A549 (cell line): ENCODE measurements around the gene KNOP1. TPM values are rescaled to one million over a fixed set of nuclear protein-coding genes. Genes with fewer than 3 reads are reported as not detected.
A peak's percentile ranks its signal among the peaks of the same experiment; 100 is the strongest.

Source experiments
- ATAC-seq, 2 experiments: fragments of 200-7000 bp in 1 of 2; fragments of >200 bp in 1 of 2; cut with Nextera tagmentation in 1 of 2; cut with Tn5 transposase in 1 of 2; 3 replicates each; pipeline versions ENCODE4 v1.8.0 to v1.9.1; 2018 to 2020; ENCODE audit warnings: mild to moderate bottlenecking in 1 of 2, moderate library complexity in 1 of 2
- CTCF ChIA-PET: fragments of 300-600 bp; sonication (Branson Sonifier 250); formaldehyde crosslinking; extraction: SDS; loops from one replicate; lab custom pipeline; 2021; ENCODE audit warnings: antibody characterized with exemption, inconsistent platforms; lab: Yijun Ruan, JAX
- POLR2A ChIA-PET: fragments of 350-600 bp; formaldehyde crosslinking; extraction: SDS; loops from one replicate; lab custom pipeline; 2021; ENCODE audit warnings: antibody characterized with exemption, inconsistent platforms; lab: Yijun Ruan, JAX
- DNase-seq, 2 experiments: peaks; one replicate each; pipeline versions ENCODE4 v3.0.0 to v3.0.0-alpha.2; 2011 to 2016; ENCODE audit warnings: low read depth in 1 of 2, low spot score in 1 of 2
- FAIRE-seq: peaks from 2 replicates; lab custom pipeline; 2011; peaks lifted over from hg19 to GRCh38; lab: Jason Lieb, UNC
- H3K27ac ChIP-seq, 2 experiments: fragments of >200 bp; sonication (Bioruptor Twin); formaldehyde crosslinking; 3 replicates each; pipeline ENCODE4 v1.5.1; 2016 to 2017
- H3K4me1 ChIP-seq: fragments of >200 bp; sonication (Bioruptor Twin); formaldehyde crosslinking; 3 replicates; pipeline ENCODE4 v1.6.1; 2016
- H3K4me2 ChIP-seq: fragments of >200 bp; sonication (Bioruptor Twin); formaldehyde crosslinking; 3 replicates; pipeline ENCODE4 v1.6.1; 2016
- H3K4me3 ChIP-seq: fragments of >200 bp; sonication (Bioruptor Twin); formaldehyde crosslinking; 3 replicates; pipeline ENCODE4 v1.5.1; 2016
- H3K9me3 ChIP-seq: fragments of >200 bp; sonication (Bioruptor Twin); formaldehyde crosslinking; 3 replicates; pipeline ENCODE4 v1.6.1; 2016
- BHLHE40 ChIP-seq: IDR thresholded peaks from 2 replicates; pipeline ENCODE4 v1.6.1; 2012; ENCODE audit warnings: low read depth, low read length, inconsistent platforms
- CBX8 ChIP-seq: fragments of 200-600 bp; sonication (generic); IDR thresholded peaks from 2 replicates; pipeline ENCODE4 v1.6.1; 2016
- CEBPB ChIP-seq, 2 experiments: fragments of >200 bp in 1 of 2; sonication (Bioruptor Twin) in 1 of 2; formaldehyde crosslinking in 1 of 2; IDR thresholded peaks; 2 replicates each; pipeline ENCODE4 v1.6.1; 2012 to 2016
- CHD4 ChIP-seq: fragments of 200-600 bp; sonication (generic); IDR thresholded peaks from 2 replicates; pipeline ENCODE4 v1.6.1; 2016; ENCODE audit warnings: antibody characterized with exemption, mild to moderate bottlenecking, borderline replicate concordance
- EHF ChIP-seq: fragments of 250-450 bp; sonication (Bioruptor Pico); IDR thresholded peaks from 2 replicates; pipeline ENCODE4 v1.5.0; 2020; ENCODE audit warnings: mild to moderate bottlenecking
- EHMT2 ChIP-seq: fragments of 200-600 bp; sonication (generic); IDR thresholded peaks from 2 replicates; pipeline ENCODE4 v1.6.1; 2016; ENCODE audit warnings: antibody characterized with exemption, low read depth, mild to moderate bottlenecking, moderate library complexity
- EP300 ChIP-seq, 2 experiments: fragments of >200 bp; sonication (Bioruptor Twin); formaldehyde crosslinking; IDR thresholded peaks; 2 replicates in 1 of 2; 3 replicates in 1 of 2; pipeline ENCODE4 v1.6.1; 2016 to 2017
- FOSB ChIP-seq: fragments of 250-450 bp; sonication (Bioruptor Pico); IDR thresholded peaks from 2 replicates; pipeline ENCODE4 v1.5.0; 2020; ENCODE audit warnings: mild to moderate bottlenecking, moderate library complexity
- FOSL2 ChIP-seq, 2 experiments: fragments of 450-650 bp in 1 of 2; fragments of >200 bp in 1 of 2; sonication (Bioruptor Twin) in 1 of 2; formaldehyde crosslinking; IDR thresholded peaks; 2 replicates each; pipeline versions ENCODE4 v1.5.0 to v1.6.1; 2016 to 2020; ENCODE audit warnings: mild to moderate bottlenecking in 1 of 2, moderate library complexity in 1 of 2
- HDAC2 ChIP-seq: fragments of 200-600 bp; sonication (generic); IDR thresholded peaks from 2 replicates; pipeline ENCODE4 v1.6.1; 2016
- HEYL ChIP-seq: fragments of 250-450 bp; sonication (Bioruptor Pico); IDR thresholded peaks from 2 replicates; pipeline ENCODE4 v1.8.0; 2021; ENCODE audit warnings: mild to moderate bottlenecking, moderate library complexity
- HOXA7 ChIP-seq: fragments of 250-450 bp; sonication (Bioruptor Pico); IDR thresholded peaks from 2 replicates; pipeline ENCODE4 v1.5.0; 2020; ENCODE audit warnings: mild to moderate bottlenecking, moderate library complexity
- HOXB13 ChIP-seq: fragments of 250-450 bp; sonication (Bioruptor Pico); IDR thresholded peaks from 2 replicates; pipeline ENCODE4 v1.5.0; 2020; ENCODE audit warnings: low read depth, mild to moderate bottlenecking, moderate library complexity
- JUN ChIP-seq, 2 experiments: fragments of >200 bp; sonication (Bioruptor Twin); formaldehyde crosslinking; IDR thresholded peaks; 2 replicates in 1 of 2; 3 replicates in 1 of 2; pipeline ENCODE4 v1.6.1; 2016 to 2017
- JUNB ChIP-seq: fragments of >200 bp; sonication (Bioruptor Twin); formaldehyde crosslinking; IDR thresholded peaks from 2 replicates; pipeline ENCODE4 v1.6.1; 2016
- KDM5A ChIP-seq: fragments of 200-600 bp; sonication (generic); IDR thresholded peaks from 2 replicates; pipeline ENCODE4 v1.6.1; 2016; ENCODE audit warnings: antibody characterized with exemption, mild to moderate bottlenecking
- MAFK ChIP-seq: fragments of 450-650 bp; IDR thresholded peaks from 2 replicates; pipeline ENCODE4 v1.6.1; 2014; ENCODE audit not compliant: partially characterized antibody
- MAZ ChIP-seq: fragments of 150-350 bp; IDR thresholded peaks from 2 replicates; pipeline ENCODE4 v1.6.1; 2014; ENCODE audit warnings: antibody characterized with exemption, low read depth, low read length, borderline replicate concordance
- NFE2L2 ChIP-seq: fragments of 150-350 bp; conservative IDR thresholded peaks from 2 replicates; pipeline ENCODE4 v1.6.1; 2014; ENCODE audit warnings: low read length
- PHF8 ChIP-seq: fragments of 200-600 bp; sonication (generic); IDR thresholded peaks from 2 replicates; pipeline ENCODE4 v1.6.1; 2016; ENCODE audit warnings: low read depth, mild to moderate bottlenecking, antibody characterized with exemption, moderate library complexity, borderline replicate concordance
- RARB ChIP-seq: fragments of 250-450 bp; sonication (Bioruptor Pico); IDR thresholded peaks from 2 replicates; pipeline ENCODE4 v1.8.0; 2021; ENCODE audit warnings: mild to moderate bottlenecking, moderate library complexity
- RNF2 ChIP-seq: fragments of 200-600 bp; sonication (generic); IDR thresholded peaks from 2 replicates; pipeline ENCODE4 v1.6.1; 2016; ENCODE audit warnings: low read depth, mild to moderate bottlenecking, antibody characterized with exemption, moderate library complexity, borderline replicate concordance
- SREBF2 ChIP-seq: fragments of 450-650 bp; IDR thresholded peaks from 2 replicates; pipeline ENCODE4 v1.6.1; 2014; ENCODE audit warnings: mild to moderate bottlenecking, moderate library complexity
- TP53 ChIP-seq: fragments of 250-450 bp; sonication (Bioruptor Pico); IDR thresholded peaks from 2 replicates; pipeline ENCODE4 v1.5.0; 2021; ENCODE audit warnings: mild to moderate bottlenecking, moderate library complexity
- ZC3H11A ChIP-seq: fragments of 450-650 bp; IDR thresholded peaks from 2 replicates; pipeline ENCODE4 v1.6.1; 2014; ENCODE audit warnings: antibody characterized with exemption, mild to moderate bottlenecking
- WGBS: methylation state at CpG from one replicate; pipeline ENCODE4 v1.1.6; 2017; ENCODE audit errors: missing lambda C conversion rate; 5-methylcytosine and 5-hydroxymethylcytosine counted together
- polyA plus RNA-seq, 4 experiments: library from polyadenylated mRNA; depleted of rRNA in 3 of 4; stranded (reverse); fragments of >200 nt; fragmentation: RNase III in 1 of 4; extraction: RNeasy Plus Mini Kit Qiagen cat#74134 plus additional on column Dnase treatment in 1 of 4; gene quantifications; 2 replicates in 3 of 4; 3 replicates in 1 of 4; pipeline ENCODE4 v1.2.3, GENCODE V29; 2011 to 2017
- TF ChIP-seq, protein P1 (sequence below): fragments of >200 bp; sonication (Bioruptor Twin); formaldehyde crosslinking; IDR thresholded peaks from 3 replicates; pipeline ENCODE4 v1.5.1; 2016
- TF ChIP-seq, protein P2 (sequence below): fragments of 150-350 bp; IDR thresholded peaks from 2 replicates; pipeline ENCODE4 v1.6.1; 2014; ENCODE audit warnings: low read depth, mild to moderate bottlenecking, low read length
- TF ChIP-seq, protein P3 (sequence below): IDR thresholded peaks from 2 replicates; pipeline ENCODE4 v1.6.1; 2012
- TF ChIP-seq, protein P4 (sequence below): fragments of 450-650 bp; IDR thresholded peaks from 2 replicates; pipeline ENCODE4 v1.6.1; 2014; ENCODE audit warnings: antibody characterized with exemption
- TF ChIP-seq, protein P5 (sequence below): IDR thresholded peaks from 2 replicates; pipeline ENCODE4 v1.6.1; 2012; ENCODE audit warnings: low read depth, borderline replicate concordance

Gene KNOP1
- polyA plus RNA-seq, 2 of the 4 experiments (the other 2 are of a cell fraction), result 38.2 to 44.8 TPM

DNA sequence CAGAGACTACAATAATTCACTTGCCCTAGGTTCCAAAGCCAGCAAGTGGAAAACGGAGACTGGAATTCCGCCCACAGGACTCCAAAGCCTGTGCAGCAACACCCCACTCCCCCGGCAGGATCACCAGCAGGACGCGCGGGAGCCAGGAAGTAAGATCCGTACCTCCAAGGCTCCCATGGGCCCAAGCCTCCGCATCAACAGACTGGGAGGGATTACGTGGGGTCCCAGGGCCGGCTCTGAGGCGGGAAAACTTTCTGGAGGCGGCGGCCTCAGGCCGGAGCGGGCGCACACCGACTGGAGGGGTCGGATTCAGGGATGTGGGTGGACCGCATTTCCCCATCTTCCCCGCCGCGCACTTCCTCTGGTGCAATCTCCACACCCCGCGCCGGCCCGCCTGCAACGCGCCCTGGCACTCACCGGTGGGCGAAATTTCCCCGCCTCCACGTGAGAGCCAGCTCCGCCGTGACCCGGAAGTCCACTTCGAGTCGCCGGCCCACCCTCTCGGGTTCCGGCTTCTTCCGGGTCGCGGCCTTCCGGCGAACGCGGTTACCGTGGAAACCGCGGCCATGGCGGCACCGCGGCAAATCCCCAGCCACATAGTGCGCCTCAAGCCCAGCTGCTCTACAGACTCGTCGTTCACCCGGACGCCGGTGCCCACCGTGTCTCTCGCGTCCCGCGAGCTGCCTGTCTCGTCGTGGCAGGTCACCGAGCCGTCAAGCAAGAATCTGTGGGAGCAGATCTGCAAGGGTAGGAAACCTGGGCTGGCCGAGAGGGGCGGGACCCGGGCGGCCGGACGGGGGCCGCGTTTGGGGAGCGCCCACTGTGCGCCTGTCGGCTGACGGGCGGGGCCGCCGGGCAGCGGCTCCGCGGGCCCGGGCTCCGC, at the start of gene KNOP1, which contains the start of gene IQCK (continued):
- TF ChIP-seq MAFK, result no peak
- peak; percentile 81 to 89; a peak in 4 of 5 replicates for TF ChIP-seq JUN (IDR thresholded peaks at IDR 0.05)
- no peak for TF ChIP-seq ZC3H11A
- TF ChIP-seq, protein P1, sequence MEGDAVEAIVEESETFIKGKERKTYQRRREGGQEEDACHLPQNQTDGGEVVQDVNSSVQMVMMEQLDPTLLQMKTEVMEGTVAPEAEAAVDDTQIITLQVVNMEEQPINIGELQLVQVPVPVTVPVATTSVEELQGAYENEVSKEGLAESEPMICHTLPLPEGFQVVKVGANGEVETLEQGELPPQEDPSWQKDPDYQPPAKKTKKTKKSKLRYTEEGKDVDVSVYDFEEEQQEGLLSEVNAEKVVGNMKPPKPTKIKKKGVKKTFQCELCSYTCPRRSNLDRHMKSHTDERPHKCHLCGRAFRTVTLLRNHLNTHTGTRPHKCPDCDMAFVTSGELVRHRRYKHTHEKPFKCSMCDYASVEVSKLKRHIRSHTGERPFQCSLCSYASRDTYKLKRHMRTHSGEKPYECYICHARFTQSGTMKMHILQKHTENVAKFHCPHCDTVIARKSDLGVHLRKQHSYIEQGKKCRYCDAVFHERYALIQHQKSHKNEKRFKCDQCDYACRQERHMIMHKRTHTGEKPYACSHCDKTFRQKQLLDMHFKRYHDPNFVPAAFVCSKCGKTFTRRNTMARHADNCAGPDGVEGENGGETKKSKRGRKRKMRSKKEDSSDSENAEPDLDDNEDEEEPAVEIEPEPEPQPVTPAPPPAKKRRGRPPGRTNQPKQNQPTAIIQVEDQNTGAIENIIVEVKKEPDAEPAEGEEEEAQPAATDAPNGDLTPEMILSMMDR, result no peak
- TF ChIP-seq JUNB, result no peak
- no peak for TF ChIP-seq EP300 (IDR thresholded peaks at IDR 0.05)
- no peak for TF ChIP-seq CBX8
- no peak for TF ChIP-seq EHMT2
- TF ChIP-seq, protein P2, sequence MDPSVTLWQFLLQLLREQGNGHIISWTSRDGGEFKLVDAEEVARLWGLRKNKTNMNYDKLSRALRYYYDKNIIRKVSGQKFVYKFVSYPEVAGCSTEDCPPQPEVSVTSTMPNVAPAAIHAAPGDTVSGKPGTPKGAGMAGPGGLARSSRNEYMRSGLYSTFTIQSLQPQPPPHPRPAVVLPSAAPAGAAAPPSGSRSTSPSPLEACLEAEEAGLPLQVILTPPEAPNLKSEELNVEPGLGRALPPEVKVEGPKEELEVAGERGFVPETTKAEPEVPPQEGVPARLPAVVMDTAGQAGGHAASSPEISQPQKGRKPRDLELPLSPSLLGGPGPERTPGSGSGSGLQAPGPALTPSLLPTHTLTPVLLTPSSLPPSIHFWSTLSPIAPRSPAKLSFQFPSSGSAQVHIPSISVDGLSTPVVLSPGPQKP, result no peak
- no peak for TF ChIP-seq TP53 (CRISPR knock-in tag)
- TF ChIP-seq KDM5A, result peak; percentile 75; the same call in 1 of the 2 replicates
- no peak for TF ChIP-seq MAZ
- no peak for TF ChIP-seq HOXA7 (CRISPR knock-in tag)
- no peak for TF ChIP-seq CHD4
- TF ChIP-seq PHF8, result no peak; the same call in 1 of the 2 replicates
- TF ChIP-seq HOXB13 (CRISPR knock-in tag), result no peak
- TF ChIP-seq EHF (CRISPR knock-in tag), result no peak
- no peak for TF ChIP-seq BHLHE40

DNA sequence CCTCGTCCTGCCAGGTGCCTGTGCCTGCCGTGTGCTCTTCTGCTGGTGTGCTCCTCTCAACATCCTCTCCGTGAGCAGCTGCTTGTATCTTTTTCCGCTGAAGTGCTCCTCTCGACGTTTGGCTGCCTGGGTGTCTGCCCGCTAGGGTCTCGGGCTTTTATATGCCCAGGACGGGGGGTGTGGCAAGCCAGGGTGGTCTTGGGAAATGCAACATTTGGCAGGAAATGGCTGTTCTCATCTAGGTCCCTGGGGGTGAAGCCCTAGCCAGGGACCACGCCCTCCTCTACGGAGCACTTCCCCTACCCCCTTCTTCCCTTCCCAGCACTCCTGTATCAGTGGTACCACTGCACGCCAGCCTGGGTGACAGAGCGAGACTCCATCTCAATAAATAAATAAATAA, 49.5 kb upstream of the KNOP1 start:
- POLR2A ChIA-PET, result no interaction called here
- no peak for TF ChIP-seq HEYL
- TF ChIP-seq SREBF2, result no peak
- TF ChIP-seq EHMT2, result no peak
- TF ChIP-seq, protein P3, sequence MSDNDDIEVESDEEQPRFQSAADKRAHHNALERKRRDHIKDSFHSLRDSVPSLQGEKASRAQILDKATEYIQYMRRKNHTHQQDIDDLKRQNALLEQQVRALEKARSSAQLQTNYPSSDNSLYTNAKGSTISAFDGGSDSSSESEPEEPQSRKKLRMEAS, result no peak
- no peak for TF ChIP-seq HOXA7 (CRISPR knock-in tag)
- no peak for TF ChIP-seq NFE2L2
- no peak for TF ChIP-seq FOSB
- no peak for TF ChIP-seq CEBPB (IDR thresholded peaks at IDR 0.05)
- TF ChIP-seq, protein P4, sequence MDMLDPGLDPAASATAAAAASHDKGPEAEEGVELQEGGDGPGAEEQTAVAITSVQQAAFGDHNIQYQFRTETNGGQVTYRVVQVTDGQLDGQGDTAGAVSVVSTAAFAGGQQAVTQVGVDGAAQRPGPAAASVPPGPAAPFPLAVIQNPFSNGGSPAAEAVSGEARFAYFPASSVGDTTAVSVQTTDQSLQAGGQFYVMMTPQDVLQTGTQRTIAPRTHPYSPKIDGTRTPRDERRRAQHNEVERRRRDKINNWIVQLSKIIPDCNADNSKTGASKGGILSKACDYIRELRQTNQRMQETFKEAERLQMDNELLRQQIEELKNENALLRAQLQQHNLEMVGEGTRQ, result no peak
- TF ChIP-seq HDAC2, result no peak
- TF ChIP-seq MAZ, result no peak
- no peak for TF ChIP-seq CHD4
- no peak for TF ChIP-seq ZC3H11A
- TF ChIP-seq RNF2, result no peak
- TF ChIP-seq FOSL2 (IDR thresholded peaks at IDR 0.05), result no peak
- no peak for TF ChIP-seq FOSL2 (CRISPR knock-in tag; IDR thresholded peaks at IDR 0.05)
- TF ChIP-seq RARB (CRISPR knock-in tag), result no peak
- no peak for TF ChIP-seq CBX8
- TF ChIP-seq, protein P5, sequence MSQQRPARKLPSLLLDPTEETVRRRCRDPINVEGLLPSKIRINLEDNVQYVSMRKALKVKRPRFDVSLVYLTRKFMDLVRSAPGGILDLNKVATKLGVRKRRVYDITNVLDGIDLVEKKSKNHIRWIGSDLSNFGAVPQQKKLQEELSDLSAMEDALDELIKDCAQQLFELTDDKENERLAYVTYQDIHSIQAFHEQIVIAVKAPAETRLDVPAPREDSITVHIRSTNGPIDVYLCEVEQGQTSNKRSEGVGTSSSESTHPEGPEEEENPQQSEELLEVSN, result no peak
- no peak for FAIRE-seq
- Histone ChIP-seq H3K4me1 (no peaks in the 10 kb centered on the region), H3K27ac (no peak overlapping the region), H3K4me3 (no peak overlapping the region), H3K9me3 (no peaks in the 10 kb centered on the region), H3K4me2 (no peak overlapping the region)
- CTCF ChIA-PET, result interaction anchor here (1.0 to 1.5 kb wide), 2 partner anchors 8 to 140 kb away, joined by 3 to 4 read pairs; no protein-coding TSS in a partner anchor
- DNase-seq, result no peak
- 96% methylated on average over 13 of the region's 13 CpGs for WGBS
- ATAC-seq, result no peak
